Measurements from ENCODE around the gene ZBTB7C. TPM values are rescaled to one million over a fixed set of nuclear protein-coding genes. Genes with fewer than 3 reads are reported as not detected.

Gene ZBTB7C
- total RNA-seq, 1 donor from 2014 or later, result under 0.01 TPM

DNA sequence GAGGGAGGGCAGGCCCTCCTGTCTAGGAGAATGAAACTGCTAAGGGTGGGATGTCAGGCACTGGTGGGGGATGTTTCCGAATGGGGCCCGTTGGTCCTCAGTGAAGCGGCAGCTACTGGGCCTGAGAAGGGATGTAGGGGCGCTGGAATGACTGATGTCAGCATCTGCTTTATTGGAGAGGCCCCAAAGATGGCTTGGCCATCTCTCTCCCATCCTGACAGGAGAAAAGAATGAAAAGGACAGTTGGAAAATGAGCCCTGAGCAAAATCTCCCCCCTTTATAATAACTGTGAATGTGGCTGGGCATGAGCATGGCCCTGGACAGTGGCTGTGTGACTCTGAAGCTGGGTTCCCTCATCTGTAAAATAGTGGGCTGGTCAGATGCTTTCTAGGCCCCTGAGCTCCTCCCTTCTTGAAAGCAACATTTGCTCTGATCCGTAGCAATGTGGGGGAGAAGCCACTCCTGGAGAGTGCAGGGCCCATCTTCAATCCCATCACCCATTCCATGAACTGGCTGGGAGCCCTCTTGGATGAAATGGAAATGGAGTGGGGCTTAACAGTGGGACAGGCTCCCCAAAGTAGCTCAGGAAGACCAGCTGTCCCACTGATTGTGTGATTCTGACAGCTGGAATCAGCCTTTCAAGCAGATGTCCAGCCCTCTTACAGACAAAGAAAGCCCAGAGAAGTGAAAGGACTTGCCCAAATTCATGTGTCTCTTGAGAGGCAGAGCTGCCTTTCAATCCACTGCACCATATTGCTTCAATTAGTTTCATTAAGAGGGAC lies 246.0 kb downstream of the ZBTB7C start:
- TF ChIP-seq, protein P1, sequence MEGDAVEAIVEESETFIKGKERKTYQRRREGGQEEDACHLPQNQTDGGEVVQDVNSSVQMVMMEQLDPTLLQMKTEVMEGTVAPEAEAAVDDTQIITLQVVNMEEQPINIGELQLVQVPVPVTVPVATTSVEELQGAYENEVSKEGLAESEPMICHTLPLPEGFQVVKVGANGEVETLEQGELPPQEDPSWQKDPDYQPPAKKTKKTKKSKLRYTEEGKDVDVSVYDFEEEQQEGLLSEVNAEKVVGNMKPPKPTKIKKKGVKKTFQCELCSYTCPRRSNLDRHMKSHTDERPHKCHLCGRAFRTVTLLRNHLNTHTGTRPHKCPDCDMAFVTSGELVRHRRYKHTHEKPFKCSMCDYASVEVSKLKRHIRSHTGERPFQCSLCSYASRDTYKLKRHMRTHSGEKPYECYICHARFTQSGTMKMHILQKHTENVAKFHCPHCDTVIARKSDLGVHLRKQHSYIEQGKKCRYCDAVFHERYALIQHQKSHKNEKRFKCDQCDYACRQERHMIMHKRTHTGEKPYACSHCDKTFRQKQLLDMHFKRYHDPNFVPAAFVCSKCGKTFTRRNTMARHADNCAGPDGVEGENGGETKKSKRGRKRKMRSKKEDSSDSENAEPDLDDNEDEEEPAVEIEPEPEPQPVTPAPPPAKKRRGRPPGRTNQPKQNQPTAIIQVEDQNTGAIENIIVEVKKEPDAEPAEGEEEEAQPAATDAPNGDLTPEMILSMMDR (IDR thresholded peaks at IDR 0.05; ENCODE audit: insufficient read depth, low read length, severe bottlenecking), result no peak
- DNase-seq (ENCODE audit: low read depth) (no peak), FAIRE-seq (no peak)
- Histone ChIP-seq H3K36me3 (ENCODE audit: control insufficient read depth, insufficient read depth, low read length) (no peaks in the 10 kb centered on the region), H3K4me3 (ENCODE audit: low read depth, low read length) (no peak overlapping the region), H3K27me3 (ENCODE audit: control insufficient read depth, insufficient read depth, low read length) (no peaks in the 10 kb centered on the region)

- DNase-seq (ENCODE audit: low read depth) (no peak), FAIRE-seq (no peak)
- Histone ChIP-seq H3K36me3 (ENCODE audit: control insufficient read depth, insufficient read depth, low read length) (no peaks in the 10 kb centered on the region), H3K4me3 (ENCODE audit: low read depth, low read length) (peak overlapping the region; percentile 52), H3K27me3 (ENCODE audit: control insufficient read depth, insufficient read depth, low read length) (no peaks in the 10 kb centered on the region)
- TF ChIP-seq, protein P1 (IDR thresholded peaks at IDR 0.05; ENCODE audit: insufficient read depth, low read length, severe bottlenecking), result no peak
These were observed 247.1 kb downstream of the ZBTB7C start for GRCh38 chr18:48161911-48162698.

DNA sequence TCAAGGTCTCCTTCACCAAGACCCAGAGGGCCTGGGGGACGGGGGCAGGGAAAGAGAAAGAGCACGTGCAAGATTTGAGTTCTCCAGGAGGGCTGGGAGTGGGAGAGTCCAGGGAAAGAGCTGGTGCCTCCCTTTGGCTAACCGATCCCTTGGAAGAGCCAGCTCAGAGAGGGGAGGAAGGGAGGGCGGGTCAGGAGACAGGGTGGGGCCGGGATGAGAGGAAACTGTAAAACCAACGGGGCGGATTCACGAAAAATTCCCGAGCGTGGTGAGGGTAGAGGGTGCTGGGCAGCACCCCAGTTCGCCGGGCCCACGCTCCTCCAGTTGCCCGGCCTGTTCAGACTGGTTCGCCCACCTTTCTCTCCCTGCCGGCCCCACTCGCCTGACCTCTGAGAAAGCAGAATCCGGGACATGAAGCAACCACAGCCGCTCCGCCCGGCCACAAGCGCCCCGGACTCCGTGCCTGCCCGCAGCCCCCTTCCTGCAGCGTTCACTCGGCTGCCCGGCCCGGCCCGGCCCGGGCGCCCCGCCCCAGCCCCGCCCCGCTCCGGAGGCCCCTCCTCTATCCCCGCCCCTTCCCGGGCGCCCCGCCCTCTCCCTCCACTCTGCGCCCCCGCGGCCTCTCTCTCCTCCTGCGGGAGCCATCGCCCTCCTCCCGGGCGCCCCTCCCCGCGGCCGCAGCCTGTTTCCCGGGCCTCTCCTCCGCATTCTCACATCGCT lies 247.8 kb downstream of the ZBTB7C start:
- FAIRE-seq, result no peak
- peak; percentile 83 for DNase-seq (ENCODE audit: low read depth)
- Histone ChIP-seq H3K4me3 (ENCODE audit: low read depth, low read length) (peak overlapping the region; percentile 52), H3K36me3 (ENCODE audit: control insufficient read depth, insufficient read depth, low read length) (no peaks in the 10 kb centered on the region), H3K27me3 (ENCODE audit: control insufficient read depth, insufficient read depth, low read length) (no peaks in the 10 kb centered on the region)
- TF ChIP-seq, protein P1 (IDR thresholded peaks at IDR 0.05; ENCODE audit: insufficient read depth, low read length, severe bottlenecking), result no peak

- TF ChIP-seq, protein P1 (IDR thresholded peaks at IDR 0.05; ENCODE audit: insufficient read depth, low read length, severe bottlenecking), result no peak
- Histone ChIP-seq H3K36me3 (ENCODE audit: control insufficient read depth, insufficient read depth, low read length) (no peaks in the 10 kb centered on the region), H3K4me3 (ENCODE audit: low read depth, low read length) (peak overlapping the region; percentile 52), H3K27me3 (ENCODE audit: control insufficient read depth, insufficient read depth, low read length) (no peaks in the 10 kb centered on the region)
- no peak for FAIRE-seq
- DNase-seq (ENCODE audit: low read depth), result no peak
These were observed 248.6 kb downstream of the ZBTB7C start for GRCh38 chr18:48160622-48161021.

DNA sequence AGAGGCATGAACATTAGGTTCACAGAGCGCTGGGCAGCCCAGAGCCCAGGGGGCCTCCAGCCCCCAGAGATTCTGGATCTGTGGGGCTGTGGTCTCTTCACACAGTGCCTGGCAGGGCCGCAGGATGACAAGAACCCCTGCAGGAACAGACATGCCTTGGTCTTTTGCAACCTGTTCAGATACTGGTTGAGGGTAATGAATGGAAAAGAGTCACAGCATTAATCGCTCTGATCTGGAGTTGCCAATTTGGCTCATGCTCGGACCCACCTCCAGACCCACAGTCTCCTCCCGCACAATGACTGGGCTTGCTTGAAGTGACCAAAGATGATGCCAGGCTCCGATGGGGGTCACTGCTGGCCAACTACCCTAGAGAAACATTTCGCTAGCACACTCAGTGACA lies 249.4 kb downstream of the ZBTB7C start:
- peak; percentile 92 for FAIRE-seq
- H3K27me3 ChIP-seq (ENCODE audit: control insufficient read depth, insufficient read depth, low read length), result no peaks in the 10 kb centered on the region
- TF ChIP-seq, protein P1 (IDR thresholded peaks at IDR 0.05; ENCODE audit: insufficient read depth, low read length, severe bottlenecking), result no peak
- DNase-seq (ENCODE audit: low read depth), result peak; percentile 72
- H3K36me3 ChIP-seq (ENCODE audit: control insufficient read depth, insufficient read depth, low read length), result no peaks in the 10 kb centered on the region
- no peak overlapping the region for H3K4me3 ChIP-seq (ENCODE audit: low read depth, low read length)

All from bronchial epithelial cell (primary cell).